GM19035 (cell line): ENCODE measurements around the gene HNRNPF.
A peak's percentile ranks its signal among the peaks of the same experiment; 100 is the strongest.
"Not testable (repeated sequence)": the region's sequence is repeated elsewhere in the genome, so short reads cannot be mapped to it uniquely, and the experiment has no call there.

ENCODE experiments used
- ATAC-seq: cut with Tn5 transposase; IDR thresholded peaks from one replicate; pipeline ENCODE4 v1.9.1; 2021; ENCODE audit not compliant: unreplicated experiment

HNRNPF gene

GRCh38 chr10:43351301-43351700 is 57.7 kb downstream of the HNRNPF start:
- ATAC-seq = no peak

DNA sequence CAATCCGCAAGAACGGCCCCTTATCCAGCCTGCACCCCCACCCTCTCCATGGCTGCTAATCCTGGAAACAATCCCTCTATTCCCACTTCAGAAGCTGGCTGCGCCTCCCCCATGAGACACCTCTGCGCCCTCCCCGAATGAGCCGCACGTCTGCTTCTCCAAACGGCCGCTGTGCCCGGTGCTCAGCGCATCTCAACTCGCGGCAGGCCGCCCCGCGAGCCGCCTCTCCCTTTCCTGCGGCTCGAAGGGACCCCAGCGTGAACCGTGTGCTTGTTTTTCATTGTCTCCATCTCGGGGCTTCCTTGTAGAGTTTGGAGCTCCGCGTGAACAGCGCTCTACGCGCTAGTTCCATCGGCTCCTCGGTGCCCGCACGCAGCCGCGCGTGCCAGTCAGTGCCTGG is 58.3 kb downstream of the HNRNPF start:
- no peak for ATAC-seq

- no peak for ATAC-seq
Observed at GRCh38 chr10:43350156-43350555, 58.8 kb downstream of the HNRNPF start.

- peak; percentile 100 for ATAC-seq
Observed at GRCh38 chr10:43348511-43349312, 60.3 kb downstream of the HNRNPF start.

GRCh38 chr10:43347997-43348396 is 61.0 kb downstream of the HNRNPF start:
- ATAC-seq = no peak

GRCh38 chr10:43344051-43344450 is 64.9 kb downstream of the HNRNPF start:
- ATAC-seq = no peak

DNA sequence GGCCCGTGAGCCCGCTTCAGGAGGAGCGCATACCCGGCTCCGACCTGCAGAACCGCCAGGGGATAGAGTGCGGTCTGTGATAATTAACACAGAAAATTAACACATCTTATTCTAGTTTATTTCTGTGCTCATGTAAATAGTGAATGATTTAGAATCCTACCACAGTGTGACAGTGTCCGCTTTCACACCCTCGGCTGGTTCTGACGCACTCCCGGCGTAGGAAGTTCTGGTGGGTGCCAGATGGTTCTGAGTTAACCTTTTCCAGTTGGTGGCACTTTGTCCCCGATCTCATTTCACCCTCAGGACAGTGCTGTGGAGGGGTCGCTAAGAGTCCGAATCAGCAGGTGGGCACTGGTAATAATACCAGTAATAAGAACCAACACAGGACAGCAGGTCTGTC is 65.9 kb downstream of the HNRNPF start:
- ATAC-seq = no peak

DNA sequence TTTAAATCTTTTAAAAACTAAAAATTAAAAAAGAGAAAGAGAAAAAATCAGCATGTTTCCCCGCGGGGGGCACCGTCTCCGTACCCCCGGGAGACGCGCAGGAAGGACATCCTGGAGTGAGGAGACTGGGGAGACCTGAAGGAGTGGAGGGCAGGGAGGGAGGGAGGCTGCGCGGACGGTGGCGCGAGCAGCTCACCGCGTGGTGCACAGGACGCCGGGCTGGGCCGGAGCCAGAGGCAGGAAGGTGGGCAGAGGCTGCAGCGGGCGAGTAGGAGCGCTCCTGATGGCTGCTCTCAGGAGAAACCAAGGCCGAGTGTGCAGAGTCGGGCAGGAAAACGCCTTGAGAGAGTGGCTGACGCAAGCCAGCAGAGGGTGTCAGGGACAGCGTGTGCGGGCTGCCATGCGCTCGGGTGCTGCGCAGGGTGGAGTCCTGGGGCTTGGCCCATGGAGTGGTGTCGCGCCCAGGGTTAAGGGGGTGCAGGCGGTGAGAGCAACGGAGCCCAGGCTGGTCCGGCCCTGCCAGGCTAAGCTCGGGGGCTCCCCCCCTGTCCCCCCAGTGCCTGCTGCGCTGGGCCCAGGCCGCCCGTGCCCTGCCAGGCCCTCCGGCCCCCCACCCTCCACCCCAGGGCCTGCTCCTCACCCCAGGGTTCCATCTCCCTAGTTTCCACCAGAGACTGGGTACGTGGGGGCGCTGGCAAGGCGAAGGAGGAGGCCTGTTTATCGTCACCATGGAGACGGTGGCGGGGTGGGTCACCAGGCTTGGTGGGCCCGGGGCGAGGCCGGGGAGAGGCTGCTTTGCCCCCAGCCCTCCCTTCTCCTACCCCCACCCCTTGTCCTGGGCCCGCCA is 66.5 kb downstream of the HNRNPF start:
- no peak for ATAC-seq

DNA sequence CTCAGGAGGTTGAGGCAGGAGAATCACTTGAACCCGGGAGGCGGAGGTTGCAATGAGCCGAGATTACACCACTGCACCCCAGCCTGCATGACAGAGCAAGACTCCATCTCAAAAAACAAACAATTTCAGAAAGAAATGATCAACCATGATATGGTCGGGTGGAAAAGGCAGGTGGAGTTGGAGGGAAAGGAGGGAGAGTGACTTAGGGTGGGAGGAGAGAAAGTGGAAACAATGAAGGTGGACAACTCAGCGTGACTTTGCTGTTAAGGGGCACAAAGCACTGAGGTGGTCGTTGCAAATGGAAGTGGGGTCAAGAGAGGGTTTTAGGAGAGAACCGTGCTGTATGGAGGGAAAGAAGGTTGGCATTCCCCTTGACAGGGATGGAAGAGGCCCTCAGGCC is 67.5 kb downstream of the HNRNPF start:
- no peak for ATAC-seq

GRCh38 chr10:43340619-43341018 is 68.4 kb downstream of the HNRNPF start:
- ATAC-seq = no peak

DNA sequence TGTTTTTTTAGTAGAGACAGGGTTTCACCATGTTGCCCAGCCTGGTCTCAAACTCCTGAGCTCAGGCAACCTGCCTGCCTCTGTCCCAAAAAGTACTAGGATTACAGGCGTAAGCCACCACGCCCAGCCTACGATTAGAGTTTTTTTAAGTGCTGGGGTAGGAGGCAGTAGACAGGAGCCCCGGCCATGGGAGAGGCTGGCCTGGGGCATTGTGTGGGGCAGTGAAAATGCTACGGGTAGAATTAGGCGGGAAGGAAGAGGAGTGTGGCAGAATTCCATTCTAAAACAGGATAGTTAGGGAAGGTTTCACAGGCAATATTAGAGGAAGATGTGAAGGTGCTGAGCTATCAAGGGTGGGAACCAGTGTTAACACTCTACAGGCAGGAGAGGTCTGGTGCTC is 68.9 kb downstream of the HNRNPF start:
- ATAC-seq = no peak

- no peak for ATAC-seq
Observed at GRCh38 chr10:43339136-43339535, 69.8 kb downstream of the HNRNPF start.

DNA sequence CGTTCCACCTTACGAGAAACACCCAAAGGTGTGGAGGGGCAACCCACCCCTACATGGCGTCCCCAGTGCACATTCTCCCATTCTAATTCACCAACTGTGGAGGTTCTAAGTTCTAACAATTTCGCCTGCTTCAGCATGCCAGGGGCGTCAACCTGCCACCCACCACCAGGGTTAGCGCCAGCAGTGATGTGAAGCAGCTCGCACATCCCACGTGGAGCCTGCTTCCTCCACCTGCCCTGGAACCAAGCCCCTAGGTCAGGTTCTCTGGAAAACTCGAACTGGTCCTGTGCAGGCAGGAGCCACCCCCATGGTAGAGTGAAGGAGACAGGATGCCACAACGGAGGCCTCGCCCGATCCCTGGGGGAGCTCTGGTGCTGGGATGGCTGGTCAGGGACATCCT is 70.9 kb downstream of the HNRNPF start:
- ATAC-seq = no peak

DNA sequence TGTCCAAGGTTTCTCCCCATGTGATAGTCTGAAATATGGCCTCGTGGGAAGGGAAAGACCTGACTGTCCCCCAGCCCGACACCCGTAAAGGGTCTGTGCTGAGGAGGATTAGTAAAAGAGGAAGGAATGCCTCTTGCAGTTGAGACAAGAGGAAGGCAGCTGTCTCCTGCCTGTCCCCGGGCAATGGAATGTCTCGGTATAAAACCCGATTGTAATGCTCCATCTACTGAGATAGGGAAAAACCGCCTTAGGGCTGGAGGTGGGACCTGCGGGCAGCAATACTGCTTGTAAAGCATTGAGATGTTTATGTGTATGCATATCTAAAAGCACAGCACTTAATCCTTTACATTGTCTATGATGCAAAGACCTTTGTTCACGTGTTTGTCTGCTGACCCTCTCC is 71.5 kb downstream of the HNRNPF start:
- ATAC-seq = not testable (repeated sequence)

DNA sequence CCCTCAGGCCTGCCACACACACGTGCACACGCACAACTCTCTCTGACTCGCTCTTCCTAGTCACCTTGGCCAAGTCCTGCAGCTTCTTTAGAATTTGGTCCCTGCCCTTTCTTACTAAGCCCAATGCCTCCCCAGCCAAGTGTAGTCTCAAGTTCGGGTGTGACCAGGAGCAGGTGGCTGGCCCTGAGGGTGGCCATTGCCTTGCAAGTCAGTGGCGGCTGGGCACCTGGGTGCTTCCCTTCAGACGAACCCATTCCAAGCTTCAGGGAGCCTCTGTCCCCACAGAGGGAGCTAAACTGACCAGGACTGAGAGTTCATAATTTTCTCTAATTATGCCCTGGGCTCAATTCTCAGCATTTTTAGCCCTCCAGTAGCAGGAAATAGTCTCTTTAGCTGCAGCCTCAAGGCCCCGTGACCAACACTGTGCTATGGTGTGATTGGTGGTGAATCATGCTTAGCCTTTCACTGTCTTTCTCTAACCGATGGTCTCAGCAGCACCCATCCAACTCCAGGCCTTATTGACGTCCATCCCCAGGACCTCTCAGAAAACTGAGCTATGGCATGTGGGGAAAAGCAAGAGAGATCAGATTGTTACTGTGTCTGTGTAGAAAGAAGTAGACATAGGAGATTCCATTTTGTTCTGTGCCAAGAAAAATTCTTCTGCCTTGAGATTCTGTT is 72.2 kb downstream of the HNRNPF start:
- ATAC-seq = no peak

- ATAC-seq = no peak
Observed at GRCh38 chr10:43336061-43336460, 72.9 kb downstream of the HNRNPF start.
